ENCODE results near the gene TMEM184A.

- TF ChIP-seq CTCF (IDR thresholded peaks at IDR 0.05) (no peak), POLR2A (IDR thresholded peaks at IDR 0.05) (no peak)
These were observed 39.0 kb upstream of the TMEM184A start for GRCh38 chr7:1595027-1595426.

Data from uterus (tissue), 2 donors.